Measurements from ENCODE around the gene MSH3.
"Not testable (repeated sequence)": the region's sequence is repeated elsewhere in the genome, so short reads cannot be mapped to it uniquely, and the experiment has no call there.

The MSH3 gene

GRCh38 chr5:80825786-80826460, 171.5 kb downstream of the MSH3 start:
- no peak overlapping the region for H3K4me3 ChIP-seq (ENCODE audit: low read length)
- peaks cover 6% of the 10 kb centered on the region; the same call in 1 of the 2 replicates for H3K4me1 ChIP-seq (ENCODE audit: low read length)
- H3K36me3 ChIP-seq (replicated peaks; ENCODE audit: low read depth, low read length) = peaks cover 17% of the 10 kb centered on the region
- H3K9me3 ChIP-seq (ENCODE audit: insufficient read depth, low read length) = no peaks in the 10 kb centered on the region
- H4K20me1 ChIP-seq (ENCODE audit: insufficient read depth, low read length) = no peaks in the 10 kb centered on the region
- H3K79me2 ChIP-seq (ENCODE audit: low read length) = no peaks in the 10 kb centered on the region
- no peaks in the 10 kb centered on the region for H3K27me3 ChIP-seq (ENCODE audit: low read depth, low read length)
- H2AFZ ChIP-seq (ENCODE audit: low read depth, low read length) = no peak overlapping the region
- H3K9ac ChIP-seq (ENCODE audit: low read length) = no peak overlapping the region
- H3K4me2 ChIP-seq (ENCODE audit: low read length) = no peak overlapping the region
- H3K27ac ChIP-seq (ENCODE audit: low read length) = no peak overlapping the region
- TF ChIP-seq EZH2phosphoT487 (IDR thresholded peaks at IDR 0.05; ENCODE audit: low read depth) (no peak), CTCF (IDR thresholded peaks at IDR 0.05; ENCODE audit: low read depth, low read length) (no peak)

DNA sequence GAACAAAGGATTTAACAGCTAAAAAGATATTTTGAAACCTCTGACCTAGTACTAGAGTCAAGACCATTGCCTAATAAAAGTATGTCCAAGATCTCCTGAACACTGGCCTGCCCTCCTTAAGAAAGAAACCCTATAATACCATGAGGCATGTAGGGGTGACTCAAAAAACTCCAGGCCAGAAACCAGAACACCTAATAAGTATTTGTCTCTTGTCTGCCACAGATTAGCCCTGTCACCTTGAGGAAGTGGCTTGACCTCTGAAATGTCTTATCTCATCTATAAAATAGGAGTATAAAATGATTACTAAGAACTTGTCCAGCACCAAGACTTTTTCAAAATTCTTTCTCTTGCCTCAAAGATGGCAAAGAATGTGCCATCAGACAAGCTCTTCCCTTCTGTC, 180.3 kb downstream of the MSH3 start:
- peaks cover 3% of the 10 kb centered on the region for H3K36me3 ChIP-seq (replicated peaks; ENCODE audit: low read depth, low read length)
- H3K27ac ChIP-seq (ENCODE audit: low read length) = no peak overlapping the region
- H3K9ac ChIP-seq (ENCODE audit: low read length) = no peak overlapping the region
- TF ChIP-seq EZH2phosphoT487 (IDR thresholded peaks at IDR 0.05; ENCODE audit: low read depth) (no peak), CTCF (IDR thresholded peaks at IDR 0.05; ENCODE audit: low read depth, low read length) (no peak)
- H3K27me3 ChIP-seq (ENCODE audit: low read depth, low read length) = no peaks in the 10 kb centered on the region
- no peaks in the 10 kb centered on the region for H3K79me2 ChIP-seq (ENCODE audit: low read length)
- H3K4me2 ChIP-seq (ENCODE audit: low read length) = no peak overlapping the region
- H2AFZ ChIP-seq (ENCODE audit: low read depth, low read length) = no peak overlapping the region
- no peaks in the 10 kb centered on the region for H4K20me1 ChIP-seq (ENCODE audit: insufficient read depth, low read length)
- peaks cover 20% of the 10 kb centered on the region for H3K4me1 ChIP-seq (ENCODE audit: low read length)
- H3K9me3 ChIP-seq (ENCODE audit: insufficient read depth, low read length) = no peaks in the 10 kb centered on the region
- H3K4me3 ChIP-seq (ENCODE audit: low read length) = no peak overlapping the region

DNA sequence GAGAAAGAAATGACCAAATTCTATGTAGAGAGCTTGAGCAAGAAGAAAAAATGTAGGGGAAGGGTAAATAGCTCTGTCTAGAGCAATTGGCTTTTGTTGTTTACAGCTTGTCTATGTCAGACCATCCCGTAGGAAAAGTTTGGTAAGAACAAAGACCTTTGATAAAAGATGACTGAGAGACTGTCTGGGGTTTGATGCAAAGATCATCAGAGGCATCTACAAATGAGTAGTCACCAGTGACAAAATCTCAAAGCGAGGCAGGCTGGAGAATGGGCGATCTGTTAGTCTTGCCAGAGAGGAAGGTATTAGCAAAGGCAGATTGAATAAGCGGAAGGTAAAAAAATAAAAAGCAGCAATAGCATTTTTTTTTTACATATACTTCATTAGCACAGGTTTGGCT, 180.7 kb downstream of the MSH3 start:
- Histone ChIP-seq H3K9me3 (ENCODE audit: insufficient read depth, low read length) (no peaks in the 10 kb centered on the region), H3K36me3 (replicated peaks; ENCODE audit: low read depth, low read length) (peaks cover 3% of the 10 kb centered on the region), H3K27me3 (ENCODE audit: low read depth, low read length) (no peaks in the 10 kb centered on the region), H3K9ac (ENCODE audit: low read length) (no peak overlapping the region), H3K4me3 (ENCODE audit: low read length) (no peak overlapping the region), H3K4me1 (ENCODE audit: low read length) (peaks cover 19% of the 10 kb centered on the region), H3K79me2 (ENCODE audit: low read length) (no peaks in the 10 kb centered on the region), H2AFZ (ENCODE audit: low read depth, low read length) (no peak overlapping the region), H4K20me1 (ENCODE audit: insufficient read depth, low read length) (no peaks in the 10 kb centered on the region), H3K4me2 (ENCODE audit: low read length) (no peak overlapping the region), H3K27ac (ENCODE audit: low read length) (no peak overlapping the region)
- TF ChIP-seq CTCF (IDR thresholded peaks at IDR 0.05; ENCODE audit: low read depth, low read length) (no peak), EZH2phosphoT487 (IDR thresholded peaks at IDR 0.05; ENCODE audit: low read depth) (no peak)

- no peaks in the 10 kb centered on the region for H3K9me3 ChIP-seq (ENCODE audit: insufficient read depth, low read length)
- no peak overlapping the region for H3K4me3 ChIP-seq (ENCODE audit: low read length)
- no peak overlapping the region for H3K9ac ChIP-seq (ENCODE audit: low read length)
- H3K27ac ChIP-seq (ENCODE audit: low read length) = no peak overlapping the region
- H3K4me1 ChIP-seq (ENCODE audit: low read length) = peaks cover 14% of the 10 kb centered on the region
- no peaks in the 10 kb centered on the region for H4K20me1 ChIP-seq (ENCODE audit: insufficient read depth, low read length)
- no peaks in the 10 kb centered on the region for H3K27me3 ChIP-seq (ENCODE audit: low read depth, low read length)
- no peak for TF ChIP-seq EZH2phosphoT487 (IDR thresholded peaks at IDR 0.05; ENCODE audit: low read depth)
- TF ChIP-seq CTCF (IDR thresholded peaks at IDR 0.05; ENCODE audit: low read depth, low read length) = no peak
- H2AFZ ChIP-seq (ENCODE audit: low read depth, low read length) = no peak overlapping the region
- H3K4me2 ChIP-seq (ENCODE audit: low read length) = peak overlapping the region; percentile 5; the same call in 1 of the 2 replicates
- no peaks in the 10 kb centered on the region for H3K36me3 ChIP-seq (replicated peaks; ENCODE audit: low read depth, low read length)
- H3K79me2 ChIP-seq (ENCODE audit: low read length) = no peaks in the 10 kb centered on the region
Observed at GRCh38 chr5:80837679-80838078, 183.2 kb downstream of the MSH3 start.

DNA sequence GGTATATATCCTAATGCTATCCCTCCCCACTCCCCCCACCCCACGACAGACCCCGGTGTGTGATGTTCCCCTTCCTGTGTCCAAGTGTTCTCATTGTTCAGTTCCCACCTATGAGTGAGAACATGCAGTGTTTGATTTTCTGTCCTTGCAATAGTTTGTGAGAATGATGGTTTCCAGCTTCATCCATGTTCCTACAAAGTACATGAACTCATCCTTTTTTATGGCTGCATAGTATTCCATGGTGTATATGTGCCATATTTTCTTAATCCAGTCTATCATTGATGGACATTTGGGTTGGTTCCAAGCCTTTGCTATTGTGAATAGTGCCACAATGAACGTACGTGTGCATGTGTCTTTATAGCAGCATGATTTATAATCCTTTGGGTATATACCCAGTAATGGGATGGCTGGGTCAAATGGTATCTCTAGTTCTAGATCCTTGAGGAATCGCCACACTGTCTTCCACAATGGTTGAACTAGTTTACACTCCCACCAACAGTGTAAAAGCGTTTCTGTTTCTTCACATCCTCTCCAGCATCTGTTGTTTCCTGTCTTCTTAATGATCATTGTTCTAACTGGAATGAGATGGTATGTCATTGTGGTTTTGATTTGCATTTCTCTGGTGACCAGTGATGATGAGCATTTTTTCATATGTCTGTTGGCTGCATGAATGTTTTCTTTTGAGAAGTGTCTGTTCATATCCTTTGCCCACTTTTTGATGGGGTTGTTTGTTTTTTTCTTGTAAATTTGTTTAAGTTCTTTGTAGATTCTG, 186.8 kb downstream of the MSH3 start:
- not testable (repeated sequence) for H3K9ac ChIP-seq (ENCODE audit: low read length); H2AFZ ChIP-seq (ENCODE audit: low read depth, low read length); H3K79me2 ChIP-seq (ENCODE audit: low read length); H3K27ac ChIP-seq (ENCODE audit: low read length); H3K4me3 ChIP-seq (ENCODE audit: low read length); H3K27me3 ChIP-seq (ENCODE audit: low read depth, low read length); H3K4me2 ChIP-seq (ENCODE audit: low read length); H3K36me3 ChIP-seq (replicated peaks; ENCODE audit: low read depth, low read length); H3K9me3 ChIP-seq (ENCODE audit: insufficient read depth, low read length); H4K20me1 ChIP-seq (ENCODE audit: insufficient read depth, low read length)
- H3K4me1 ChIP-seq (ENCODE audit: low read length) = peaks cover 14% of the 10 kb centered on the region

GRCh38 chr5:80846422-80846821, 192.0 kb downstream of the MSH3 start:
- H2AFZ ChIP-seq (ENCODE audit: low read depth, low read length); H3K9ac ChIP-seq (ENCODE audit: low read length); H3K27me3 ChIP-seq (ENCODE audit: low read depth, low read length); H3K4me2 ChIP-seq (ENCODE audit: low read length); H3K79me2 ChIP-seq (ENCODE audit: low read length); H3K4me3 ChIP-seq (ENCODE audit: low read length); H3K9me3 ChIP-seq (ENCODE audit: insufficient read depth, low read length); H3K36me3 ChIP-seq (replicated peaks; ENCODE audit: low read depth, low read length); H4K20me1 ChIP-seq (ENCODE audit: insufficient read depth, low read length); H3K27ac ChIP-seq (ENCODE audit: low read length); H3K4me1 ChIP-seq (ENCODE audit: low read length): not testable (repeated sequence)

All from OCI-LY3 (cell line).